ENCODE results near the gene LPCAT1.

DNA sequence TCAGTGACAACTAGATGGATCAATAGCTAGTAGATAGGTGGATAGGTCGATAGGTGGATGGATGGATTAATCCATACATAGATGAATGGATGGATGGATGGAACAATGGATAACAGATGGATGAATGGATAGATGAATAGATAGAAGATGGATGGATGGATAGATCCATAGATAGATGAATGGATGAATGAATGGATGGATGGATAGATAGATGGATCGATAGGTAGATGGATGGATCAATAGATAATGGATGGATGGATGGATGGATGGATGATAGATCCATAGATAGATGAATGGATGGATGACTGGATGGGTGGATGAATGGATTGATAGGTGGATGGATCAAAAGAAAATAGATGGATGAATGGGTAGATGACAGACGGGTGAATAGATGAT, 83.7 kb downstream of the LPCAT1 start:
- TF ChIP-seq, protein P1, sequence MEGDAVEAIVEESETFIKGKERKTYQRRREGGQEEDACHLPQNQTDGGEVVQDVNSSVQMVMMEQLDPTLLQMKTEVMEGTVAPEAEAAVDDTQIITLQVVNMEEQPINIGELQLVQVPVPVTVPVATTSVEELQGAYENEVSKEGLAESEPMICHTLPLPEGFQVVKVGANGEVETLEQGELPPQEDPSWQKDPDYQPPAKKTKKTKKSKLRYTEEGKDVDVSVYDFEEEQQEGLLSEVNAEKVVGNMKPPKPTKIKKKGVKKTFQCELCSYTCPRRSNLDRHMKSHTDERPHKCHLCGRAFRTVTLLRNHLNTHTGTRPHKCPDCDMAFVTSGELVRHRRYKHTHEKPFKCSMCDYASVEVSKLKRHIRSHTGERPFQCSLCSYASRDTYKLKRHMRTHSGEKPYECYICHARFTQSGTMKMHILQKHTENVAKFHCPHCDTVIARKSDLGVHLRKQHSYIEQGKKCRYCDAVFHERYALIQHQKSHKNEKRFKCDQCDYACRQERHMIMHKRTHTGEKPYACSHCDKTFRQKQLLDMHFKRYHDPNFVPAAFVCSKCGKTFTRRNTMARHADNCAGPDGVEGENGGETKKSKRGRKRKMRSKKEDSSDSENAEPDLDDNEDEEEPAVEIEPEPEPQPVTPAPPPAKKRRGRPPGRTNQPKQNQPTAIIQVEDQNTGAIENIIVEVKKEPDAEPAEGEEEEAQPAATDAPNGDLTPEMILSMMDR (IDR thresholded peaks at IDR 0.05; ENCODE audit: poor library complexity): no peak
- no peak for TF ChIP-seq EZH2 (IDR thresholded peaks at IDR 0.05; ENCODE audit: borderline replicate concordance)
- no peak for TF ChIP-seq EZH2phosphoT487 (IDR thresholded peaks at IDR 0.05; ENCODE audit: low read depth, severe bottlenecking, unreplicated experiment)
